Stimulated activated CD4-positive, alpha-beta T cell treated with anti-CD3 and anti-CD28 coated beads, Interleukin-1b, Interleukin-23, amount 100 ng/mL, for 4 hours (primary cell): Measurements from ENCODE around the gene PRSS21.

ENCODE experiments used
- DNase-seq, 2 donors: peaks; one replicate each; pipeline ENCODE4 v3.0.0-alpha.2; 2020; ENCODE audit warnings: low read depth in 2 of 2

PRSS21 gene, protein sequence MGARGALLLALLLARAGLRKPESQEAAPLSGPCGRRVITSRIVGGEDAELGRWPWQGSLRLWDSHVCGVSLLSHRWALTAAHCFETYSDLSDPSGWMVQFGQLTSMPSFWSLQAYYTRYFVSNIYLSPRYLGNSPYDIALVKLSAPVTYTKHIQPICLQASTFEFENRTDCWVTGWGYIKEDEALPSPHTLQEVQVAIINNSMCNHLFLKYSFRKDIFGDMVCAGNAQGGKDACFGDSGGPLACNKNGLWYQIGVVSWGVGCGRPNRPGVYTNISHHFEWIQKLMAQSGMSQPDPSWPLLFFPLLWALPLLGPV

DNA sequence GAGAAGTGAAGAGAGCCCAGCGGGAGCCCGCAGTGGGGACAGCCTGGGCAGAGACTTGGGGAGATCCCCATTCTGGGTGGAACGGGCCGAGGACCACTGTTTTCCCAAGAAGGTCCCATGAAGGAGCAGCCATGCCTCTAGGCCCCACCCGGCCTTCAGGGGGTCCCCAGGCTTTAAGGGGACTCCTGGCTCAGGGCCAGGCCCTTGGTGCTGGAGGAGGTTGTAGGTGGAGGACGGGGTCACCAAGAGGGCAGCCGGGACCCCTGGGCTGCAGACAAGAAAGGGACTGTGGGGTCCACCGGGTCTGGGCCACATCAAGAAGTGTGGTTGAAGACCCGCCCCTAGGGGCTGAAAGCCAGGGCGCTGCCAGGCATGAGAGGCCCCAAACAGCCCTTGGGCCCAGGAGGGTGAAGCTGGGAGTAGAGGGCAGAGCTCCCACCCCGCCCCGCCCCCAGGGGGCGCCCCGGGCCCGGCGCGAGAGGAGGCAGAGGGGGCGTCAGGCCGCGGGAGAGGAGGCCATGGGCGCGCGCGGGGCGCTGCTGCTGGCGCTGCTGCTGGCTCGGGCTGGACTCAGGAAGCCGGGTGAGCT, at the start of gene PRSS21:
Gene PRSS21 (plus strand): TSS at position 487 of the 589 bp plus-strand sequence. CDS start 32 bp downstream, at position 519.
- peak; percentile 20 to 33 for DNase-seq

DNA sequence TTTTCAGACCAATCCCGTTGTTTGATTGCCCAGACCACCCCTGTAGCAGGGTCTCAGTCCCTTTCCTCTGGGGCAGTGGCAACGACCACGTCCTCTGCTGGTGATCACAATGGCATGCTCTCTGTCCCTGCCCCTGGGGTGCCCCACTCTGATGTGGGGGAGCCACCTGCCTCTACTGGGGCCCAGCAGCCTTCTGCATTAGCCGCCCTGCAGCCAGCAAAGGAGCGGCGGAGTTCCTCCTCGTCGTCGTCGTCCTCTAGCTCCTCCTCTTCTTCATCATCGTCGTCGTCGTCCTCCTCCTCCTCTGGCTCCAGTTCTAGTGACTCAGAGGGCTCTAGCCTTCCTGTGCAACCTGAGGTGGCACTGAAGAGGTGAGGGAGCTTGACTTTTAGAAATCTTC, 49.1 kb upstream of the PRSS21 start:
- DNase-seq = no peak

DNA sequence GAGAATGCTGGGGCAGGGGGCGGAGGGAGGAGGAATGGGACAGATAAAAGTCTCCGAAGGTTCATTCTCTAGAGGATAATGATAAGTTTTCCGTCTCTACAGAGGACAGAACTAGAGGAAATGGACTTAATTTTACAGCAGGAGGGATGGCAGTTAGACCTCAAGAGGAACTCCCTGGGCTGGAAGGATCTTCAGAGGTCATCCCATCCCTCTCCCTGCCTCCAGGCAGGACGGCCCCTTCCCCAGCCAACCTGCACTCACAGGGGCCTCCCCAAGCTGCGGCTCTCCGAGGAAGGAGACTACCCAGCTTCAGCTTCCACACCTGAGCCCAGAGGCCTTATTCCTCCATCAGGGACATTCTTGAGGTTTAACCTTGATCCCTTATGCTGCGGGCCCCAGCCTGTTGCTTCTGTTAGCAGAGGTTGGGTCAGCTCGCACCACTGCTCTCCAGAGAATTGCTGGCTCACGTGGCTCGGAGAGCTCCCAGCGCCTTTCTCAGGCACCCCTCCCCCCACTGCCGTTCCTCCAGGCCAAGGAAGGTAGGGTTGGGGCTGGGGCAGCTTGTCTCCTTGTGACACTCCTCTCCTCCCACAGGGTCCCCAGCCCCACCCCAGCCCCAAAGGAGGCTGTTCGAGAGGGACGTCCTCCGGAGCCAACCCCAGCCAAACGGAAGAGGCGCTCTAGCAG, 48.5 kb upstream of the PRSS21 start:
- DNase-seq = no peak

DNA sequence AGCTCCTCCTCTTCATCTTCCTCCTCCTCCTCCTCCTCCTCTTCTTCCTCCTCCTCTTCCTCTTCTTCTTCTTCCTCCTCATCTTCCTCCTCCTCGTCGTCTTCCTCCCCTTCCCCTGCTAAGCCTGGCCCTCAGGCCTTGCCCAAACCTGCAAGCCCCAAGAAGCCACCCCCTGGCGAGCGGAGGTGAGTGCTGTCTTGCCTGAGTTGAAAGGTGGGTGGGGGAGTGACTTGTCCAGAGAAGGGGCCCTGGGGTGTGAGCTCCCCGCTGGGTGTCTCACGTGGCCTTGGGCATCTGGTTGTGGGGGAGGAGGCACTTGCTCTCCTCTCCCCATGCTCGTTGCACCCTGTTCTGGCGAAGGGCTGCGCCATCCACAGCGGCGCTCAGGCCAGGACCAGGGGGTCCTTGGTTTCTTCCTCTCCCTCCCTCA, 47.9 kb upstream of the PRSS21 start:
- DNase-seq = no peak

DNA sequence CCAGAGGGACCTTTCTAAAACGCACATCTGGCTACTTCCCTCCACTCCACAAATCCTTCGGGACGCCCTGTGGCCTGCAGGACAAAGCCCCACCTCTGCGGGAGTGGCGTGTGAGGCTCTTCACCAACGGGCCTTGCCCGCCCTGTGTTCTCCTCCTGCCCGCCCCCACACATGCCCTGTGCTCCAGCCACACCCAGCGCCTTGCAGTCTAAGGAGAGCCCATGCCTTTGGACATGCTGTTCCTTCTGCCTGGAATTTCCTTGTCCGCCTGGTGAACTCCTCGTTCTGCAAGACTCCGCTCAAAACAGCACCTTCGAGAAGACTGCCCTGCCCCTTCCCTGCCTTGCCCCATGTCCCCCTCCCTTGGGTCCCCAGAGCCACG, 47.4 kb upstream of the PRSS21 start:
- DNase-seq = no peak

DNA sequence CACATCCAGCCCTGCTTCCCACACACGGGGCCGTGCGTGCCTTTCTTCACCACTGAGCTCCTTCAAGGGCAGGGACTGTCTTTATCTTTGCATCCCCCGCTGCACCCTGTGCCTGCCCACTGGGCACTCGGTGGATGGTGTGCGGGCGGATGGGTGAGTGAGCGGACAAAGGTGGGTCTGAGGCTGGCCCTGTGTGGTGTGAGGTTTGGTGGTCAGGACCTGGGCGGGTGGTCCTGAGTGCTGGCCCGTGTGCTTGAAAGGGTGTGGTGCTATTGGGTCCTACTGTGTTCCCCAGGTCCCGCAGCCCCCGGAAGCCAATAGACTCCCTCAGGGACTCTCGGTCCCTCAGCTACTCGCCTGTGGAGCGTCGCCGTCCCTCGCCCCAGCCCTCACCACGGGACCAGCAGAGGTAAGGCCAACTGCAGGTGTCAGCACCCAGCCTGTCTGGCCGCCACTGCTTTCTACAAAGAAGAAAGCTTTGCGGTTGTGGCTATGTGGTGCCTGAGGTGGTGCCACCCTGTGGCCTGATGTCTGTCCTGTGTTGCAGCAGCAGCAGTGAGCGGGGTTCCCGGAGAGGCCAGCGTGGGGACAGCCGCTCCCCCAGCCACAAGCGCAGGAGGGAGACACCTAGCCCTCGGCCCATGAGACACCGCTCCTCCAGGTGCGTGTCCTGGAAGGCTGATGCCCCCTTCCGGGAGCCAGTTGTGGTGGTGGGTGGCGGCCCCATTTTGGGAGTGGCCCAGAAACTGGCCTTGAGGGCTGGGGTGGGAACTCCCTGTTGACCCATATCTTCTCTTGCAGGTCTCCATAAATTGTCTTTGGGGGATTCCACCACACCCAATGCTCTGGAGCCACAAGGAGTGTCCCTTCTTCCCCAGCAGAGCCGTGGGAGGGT, 46.7 kb upstream of the PRSS21 start:
- DNase-seq = no peak

DNA sequence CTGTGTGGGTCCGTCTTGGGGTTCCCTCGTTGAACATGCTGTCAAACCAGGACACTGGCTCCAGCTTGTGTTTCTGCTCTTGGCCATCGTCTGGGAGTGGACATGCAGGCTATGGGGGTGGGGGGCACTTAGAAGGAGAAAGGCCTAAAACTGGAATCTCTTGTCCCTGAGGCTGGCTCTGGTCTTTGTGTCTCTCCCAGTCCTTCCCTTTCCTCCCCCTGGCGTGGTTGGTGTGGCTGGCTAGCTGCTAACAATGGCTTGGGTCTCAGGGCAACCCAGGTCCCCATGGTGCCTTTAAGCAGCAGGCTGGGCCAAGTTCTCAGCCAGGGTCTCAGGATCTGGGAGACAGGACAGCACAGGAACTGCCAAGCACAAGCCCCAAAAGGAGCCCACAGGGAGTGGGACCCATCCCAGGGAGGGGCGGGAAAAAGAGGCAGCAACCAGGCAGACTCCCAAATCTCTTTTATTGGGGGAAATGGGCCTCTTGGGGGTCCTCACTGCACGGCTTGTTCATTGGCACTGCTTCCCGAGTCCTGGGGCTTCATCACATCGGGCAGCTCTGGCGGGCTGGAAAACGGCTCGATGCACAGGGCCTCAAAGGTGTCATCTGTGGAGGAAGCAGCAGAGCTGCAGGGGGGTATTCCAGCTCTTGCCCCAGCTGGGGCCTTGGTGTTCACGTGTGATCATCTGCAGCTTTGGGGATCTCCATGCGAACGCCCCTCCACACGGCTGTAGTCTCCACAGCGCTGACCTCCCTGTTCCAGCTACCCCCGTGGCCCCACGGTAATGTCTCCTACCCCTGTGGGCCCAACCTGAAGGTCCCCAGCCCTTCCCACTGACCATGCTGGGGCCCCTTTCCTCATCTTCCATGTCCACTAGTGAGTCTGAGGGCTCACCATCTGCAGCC, 45.3 kb upstream of the PRSS21 start:
- DNase-seq = no peak

DNA sequence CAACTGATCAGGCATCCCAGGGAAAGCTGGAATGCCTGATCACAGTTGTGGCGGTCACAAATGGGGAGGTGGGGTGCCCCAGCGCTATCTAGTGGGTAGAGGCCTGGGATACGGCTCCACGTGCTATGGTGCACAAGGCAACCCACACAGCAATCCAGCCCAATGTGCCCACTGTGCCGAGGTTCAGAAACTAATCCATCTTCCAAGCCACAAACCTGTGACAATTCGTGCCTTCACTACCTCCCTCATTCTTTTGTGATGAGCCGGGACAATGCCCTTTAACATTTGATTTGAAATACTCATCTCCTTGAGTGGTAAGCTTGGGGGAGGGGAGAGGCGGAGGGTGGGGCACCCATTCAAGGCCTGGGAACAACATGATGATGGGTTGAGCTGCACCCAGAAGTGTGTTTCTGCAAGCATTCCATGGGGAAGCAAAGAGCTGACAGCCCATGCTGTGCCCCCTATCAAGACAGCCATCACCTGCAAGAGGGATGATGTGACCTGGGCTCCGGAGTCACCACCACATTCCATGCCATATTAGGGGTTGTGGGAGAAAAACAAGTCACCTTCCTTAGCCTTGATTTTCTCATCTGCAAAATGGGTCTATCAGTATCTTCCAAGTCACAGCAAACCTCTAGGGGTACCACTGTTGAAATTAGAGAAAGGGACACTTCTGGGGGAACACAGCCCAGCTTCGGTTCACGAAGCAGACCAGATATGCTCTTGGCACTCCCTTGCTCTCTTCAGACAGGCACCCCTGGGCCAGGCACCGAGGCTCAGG, 43.7 kb upstream of the PRSS21 start:
- no peak for DNase-seq

DNA sequence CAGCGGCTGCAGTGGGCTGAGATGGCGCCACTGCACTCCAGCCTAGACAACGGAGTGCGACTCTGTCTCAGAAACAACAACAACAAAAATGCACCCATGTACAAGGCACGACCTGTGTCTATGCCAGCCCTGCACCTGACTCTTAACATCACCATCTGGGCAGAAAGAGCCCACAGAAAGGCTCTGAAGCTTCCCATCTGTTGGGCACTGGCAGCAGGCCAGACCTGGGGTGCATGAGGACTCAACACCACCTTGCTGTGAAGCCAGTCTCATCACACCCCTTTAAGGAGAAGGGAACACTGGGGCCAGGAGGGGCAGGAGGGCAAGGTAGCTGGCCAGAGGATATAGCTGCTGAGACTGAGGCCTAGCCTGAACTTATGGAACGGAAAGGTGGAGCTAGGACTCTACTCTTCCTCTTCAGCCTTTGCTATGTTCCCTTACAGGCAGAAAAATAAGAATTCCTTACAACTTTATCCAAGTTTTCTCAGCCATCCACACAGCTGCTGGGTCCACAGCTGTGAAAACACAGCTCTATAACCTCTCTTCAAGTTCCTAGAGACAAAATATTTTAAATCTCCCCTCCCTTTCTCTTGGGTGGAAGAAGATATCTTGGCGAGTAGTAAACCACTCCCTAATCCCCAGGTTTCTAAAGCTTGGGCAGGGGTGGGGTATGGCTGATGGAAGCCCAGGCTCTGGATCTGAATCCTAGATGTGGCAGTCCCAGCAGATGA, 42.7 kb upstream of the PRSS21 start:
- DNase-seq = no peak

DNA sequence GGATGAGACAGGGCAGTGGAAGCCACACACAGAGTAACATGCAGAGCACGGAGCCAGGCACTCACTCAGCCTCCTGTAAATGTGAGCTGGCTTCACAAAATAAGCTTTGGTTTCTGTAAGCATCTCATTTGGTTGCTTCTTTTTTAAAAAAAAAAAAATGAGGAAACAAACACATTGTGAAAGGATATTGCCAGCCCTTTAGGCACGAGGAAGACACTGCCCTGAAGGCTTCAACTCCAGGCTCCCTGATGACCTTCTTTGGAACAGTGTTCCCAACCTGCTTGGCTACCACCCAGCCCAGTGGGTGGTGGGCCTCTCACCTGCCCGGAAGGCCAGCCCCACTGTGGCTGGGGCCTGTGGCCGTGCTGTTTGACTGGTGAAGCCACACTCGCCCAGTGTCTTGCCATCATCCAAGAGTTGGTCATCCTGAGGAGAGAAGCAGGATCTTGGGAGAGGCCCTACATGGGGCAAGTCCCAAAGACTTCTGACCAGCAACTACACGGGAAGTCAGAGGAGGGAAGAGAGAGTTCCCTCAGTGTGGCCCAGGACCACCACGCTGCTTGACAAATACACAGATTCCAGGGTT, 41.8 kb upstream of the PRSS21 start:
- DNase-seq = no peak

DNA sequence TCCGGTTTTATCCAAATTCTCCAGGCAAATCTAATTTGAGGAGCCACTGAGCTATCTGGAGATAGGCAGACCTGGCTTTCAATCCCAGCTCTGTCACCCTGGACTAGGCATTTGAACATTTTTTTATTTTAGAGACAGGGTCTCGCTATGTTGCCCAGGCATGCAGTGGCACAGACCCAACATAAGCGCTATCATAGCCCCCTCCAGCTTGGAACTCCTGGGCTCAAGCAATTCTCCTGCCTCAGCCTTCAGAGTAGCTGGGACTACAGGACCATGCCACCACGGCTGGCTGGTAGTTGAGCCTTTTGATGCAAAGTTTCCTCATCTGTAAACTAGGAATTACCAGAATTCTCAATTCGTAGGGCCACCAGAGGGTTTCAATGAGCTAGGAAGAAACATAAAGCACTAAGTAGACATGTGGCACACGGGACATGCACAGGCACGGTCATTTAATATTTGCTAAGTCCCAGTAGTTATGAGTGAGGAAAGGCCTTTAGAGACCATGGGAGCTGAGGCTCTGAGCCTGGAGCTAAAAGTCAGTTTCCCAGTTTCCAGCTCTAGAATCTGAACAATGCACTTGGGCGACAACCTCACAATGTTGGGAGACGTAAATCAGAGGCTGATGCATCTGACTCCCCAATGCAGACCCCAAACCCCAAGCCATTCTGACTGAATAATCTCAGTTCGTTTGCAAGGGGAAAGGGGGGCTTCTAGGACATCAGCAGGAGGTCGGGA, 41.1 kb upstream of the PRSS21 start:
- no peak for DNase-seq

DNA sequence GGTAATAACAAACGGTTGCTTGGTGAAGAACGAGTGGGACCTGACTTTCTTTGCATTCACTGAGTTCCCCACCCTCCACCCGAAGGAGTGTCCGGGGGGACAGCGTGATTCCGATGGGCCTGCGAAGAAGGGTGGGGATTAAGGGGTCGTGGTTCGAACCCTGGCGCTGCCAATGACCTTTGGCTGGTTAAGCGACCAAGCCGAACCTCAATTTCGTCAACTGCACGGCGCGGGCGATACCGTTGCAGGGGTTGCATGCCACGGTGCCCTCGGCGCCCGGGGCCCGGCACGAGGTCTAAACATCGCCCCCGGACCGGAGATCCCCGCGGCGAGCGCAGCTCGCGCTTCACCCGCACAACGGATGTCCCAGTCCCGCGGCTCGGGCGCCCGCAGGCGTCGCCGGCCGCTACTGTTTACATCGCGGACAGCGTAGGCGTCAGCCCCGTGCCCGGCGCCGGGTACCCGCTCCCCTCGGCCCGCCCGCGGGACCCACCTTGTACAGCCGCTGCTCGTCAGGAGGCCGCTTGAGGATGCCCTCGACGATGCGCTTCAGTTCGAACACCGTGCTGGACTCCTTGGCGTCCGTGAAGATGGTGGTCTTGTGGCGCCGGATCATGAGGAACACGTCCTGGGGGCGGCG, 40.4 kb upstream of the PRSS21 start:
- no peak for DNase-seq

DNA sequence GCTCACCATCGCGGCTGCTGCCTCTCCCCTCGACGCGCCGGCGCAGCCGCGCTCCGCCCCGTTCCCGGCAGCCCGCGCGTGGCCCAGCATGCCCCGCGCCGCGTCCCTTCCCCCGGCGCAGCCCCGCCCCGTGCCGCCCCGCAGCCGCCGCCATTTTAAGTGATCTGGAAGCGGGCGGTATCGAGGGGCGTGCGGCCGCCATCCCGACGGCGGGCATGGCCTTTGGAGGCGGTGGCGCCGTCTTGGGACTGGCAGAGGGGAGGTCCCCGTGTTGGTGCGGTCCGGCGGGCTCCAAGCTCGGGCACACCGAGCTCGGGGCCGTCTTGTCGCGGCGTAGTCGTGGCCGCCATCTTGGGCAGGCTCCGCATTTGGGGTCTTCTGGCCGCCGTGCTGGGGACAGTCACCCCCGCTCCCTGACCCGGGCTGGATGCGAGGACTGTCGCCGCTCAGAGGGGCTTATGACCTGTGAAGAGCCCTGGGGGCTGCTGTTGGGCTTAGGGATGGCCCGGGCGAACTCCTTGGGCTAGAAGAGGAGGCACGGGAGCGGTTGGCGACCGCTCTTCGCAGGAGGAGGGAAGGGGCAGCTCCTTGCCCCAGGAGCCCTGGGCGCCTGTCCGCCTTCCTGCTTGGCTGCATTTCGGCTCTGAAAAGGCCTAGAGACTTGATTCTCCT, 39.7 kb upstream of the PRSS21 start, which contains the start of gene ELOB:
Gene ELOB (minus strand): TSS at position 50 of the 672 bp plus-strand sequence. CDS start 41 bp downstream, at position 9.
- peak; percentile 85 to 90 for DNase-seq

DNA sequence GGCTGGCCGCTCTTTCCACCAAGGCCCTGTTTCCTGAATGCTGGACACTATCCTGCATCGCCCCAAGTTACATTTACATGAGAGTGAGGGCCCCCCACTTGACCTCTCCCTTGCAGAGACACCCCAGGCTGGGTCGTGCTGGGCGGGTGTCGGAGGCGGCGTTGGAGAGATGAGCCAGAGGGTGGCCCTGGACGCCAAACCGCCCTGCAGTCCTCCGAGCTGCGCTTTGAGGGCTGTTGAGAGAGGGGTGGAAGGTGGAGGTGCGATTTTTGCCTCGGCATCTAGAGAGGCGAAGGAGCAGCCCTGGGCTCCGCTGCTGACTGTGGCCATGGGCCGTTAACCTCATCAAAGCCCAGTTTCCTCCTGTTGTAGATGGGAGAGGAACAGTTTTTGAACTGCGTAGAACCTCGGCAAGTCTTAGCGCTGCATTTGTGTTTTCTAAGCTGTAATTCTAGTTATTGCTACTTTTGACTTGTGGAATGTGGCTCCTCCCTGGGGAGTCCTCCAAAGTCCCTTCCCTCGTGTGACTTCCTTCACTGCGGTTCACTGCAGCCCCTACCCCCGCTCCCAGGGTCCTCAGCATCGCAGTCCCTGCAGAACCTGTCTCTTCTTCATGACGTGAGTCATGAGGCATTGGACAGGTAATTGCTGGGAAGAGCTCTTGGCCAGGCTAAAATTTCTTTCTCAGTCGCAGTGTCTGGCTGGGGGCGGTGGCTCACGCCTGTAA, 39.0 kb upstream of the PRSS21 start:
- no peak for DNase-seq

DNA sequence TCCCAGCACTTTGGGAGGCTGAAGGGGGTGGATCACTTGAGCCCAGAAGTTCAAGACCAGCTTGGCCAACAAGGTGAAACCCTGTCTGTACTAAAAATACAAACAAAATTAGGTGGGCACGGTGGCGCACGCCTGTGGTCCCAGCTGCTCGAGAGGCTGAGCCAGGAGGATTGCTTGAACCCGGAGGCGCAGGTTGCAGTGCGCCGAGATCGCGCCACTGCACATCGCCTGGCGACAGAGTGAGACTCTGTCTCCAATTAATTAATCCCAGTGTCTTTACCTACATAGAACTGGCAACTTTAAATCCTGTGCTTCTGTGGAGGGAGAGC, 38.4 kb upstream of the PRSS21 start:
- no peak for DNase-seq

DNA sequence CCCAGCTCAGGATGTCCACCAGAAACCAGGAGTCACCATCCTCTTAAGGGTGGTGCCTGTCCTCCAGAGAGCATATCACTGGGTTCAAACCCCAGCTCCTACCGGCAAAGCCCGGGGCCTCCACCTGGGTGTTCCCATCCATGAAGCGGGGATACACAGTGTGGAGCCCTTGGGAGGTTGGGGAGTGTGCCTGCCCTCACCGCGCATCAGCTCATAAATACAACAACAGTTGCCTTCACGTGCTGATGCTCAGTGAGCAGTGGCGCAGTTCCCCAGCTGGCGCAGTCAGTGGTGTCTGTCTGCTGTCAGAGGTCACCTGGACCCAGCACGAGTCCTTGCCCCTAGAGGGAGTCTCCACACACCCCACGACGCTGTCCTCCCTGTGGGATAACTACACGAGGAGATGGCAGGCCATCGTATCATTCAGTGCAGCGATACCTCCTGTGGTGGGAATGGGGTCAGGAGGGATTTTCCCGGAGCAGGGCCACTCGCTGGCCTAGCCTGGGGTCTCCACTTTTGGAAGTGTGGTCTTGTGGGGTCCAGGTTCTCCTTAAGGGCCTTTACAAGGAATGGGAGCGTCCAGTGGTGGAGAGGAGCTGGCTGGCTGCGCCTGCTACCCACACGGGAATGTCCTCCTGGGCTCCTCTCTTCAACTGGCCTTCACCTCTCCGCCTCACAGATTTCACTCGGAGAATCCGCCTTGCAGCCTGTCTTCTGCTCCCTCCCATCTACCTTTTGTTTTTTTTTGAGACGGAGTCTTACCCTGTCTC, 37.7 kb upstream of the PRSS21 start:
- no peak for DNase-seq
